HG02852 (cell line): ENCODE measurements around the gene CARD14.
A peak's percentile ranks its signal among the peaks of the same experiment; 100 is the strongest.
"Not testable (repeated sequence)": the region's sequence is repeated elsewhere in the genome, so short reads cannot be mapped to it uniquely, and the experiment has no call there.

Experiments used
- ATAC-seq: cut with Tn5 transposase; IDR thresholded peaks from one replicate; pipeline ENCODE4 v1.9.1; 2021; ENCODE audit warnings: mild to moderate bottlenecking, moderate library complexity; ENCODE audit not compliant: unreplicated experiment

CARD14 gene

DNA sequence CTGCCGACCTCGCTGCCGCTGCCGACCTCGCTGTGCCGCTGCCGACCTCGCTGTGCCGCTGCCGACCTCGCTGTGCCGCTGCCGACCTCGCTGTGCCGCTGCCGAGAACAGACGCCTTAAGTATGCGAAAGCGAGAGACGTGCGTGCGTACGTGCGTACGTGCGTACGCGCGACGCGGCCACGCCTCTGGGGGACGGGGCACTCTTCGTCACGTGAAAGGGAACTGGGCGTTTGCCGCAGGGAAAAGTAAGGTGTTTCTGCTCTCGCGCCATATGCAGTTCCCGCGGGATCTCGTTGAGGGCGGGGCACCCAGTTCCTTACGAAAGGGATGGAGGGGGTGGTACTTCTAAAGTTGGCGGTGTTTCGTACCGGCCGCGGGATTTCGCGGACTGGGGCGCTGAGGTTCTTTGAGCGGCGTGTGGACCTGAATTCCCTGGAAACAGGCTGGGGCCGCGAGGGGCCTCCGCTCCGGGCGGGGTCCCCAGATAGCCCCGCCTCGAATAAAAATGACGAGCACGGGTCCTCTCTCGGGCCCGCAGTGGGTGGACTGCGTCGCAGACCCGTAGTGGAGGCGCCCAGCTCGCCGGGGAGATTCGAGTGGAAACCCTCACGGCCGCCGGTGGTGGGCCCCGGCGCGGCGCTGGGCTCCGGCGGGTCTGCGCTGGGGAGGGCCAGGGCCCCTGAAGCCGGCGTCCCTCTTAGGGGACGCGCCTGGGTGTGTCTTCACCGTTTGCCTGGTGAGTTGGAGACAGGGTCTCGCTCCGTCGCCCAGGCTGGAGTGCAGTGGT lies 22.6 kb upstream of the CARD14 start, which contains the start of gene EIF4A3:
EIF4A3 (minus strand) TSS at position 94 of the 788 bp plus-strand sequence. CDS start 167 bp downstream, outside the sequence.
- peak; percentile 83 for ATAC-seq

GRCh38 chr17:80151333-80151732 lies 18.5 kb upstream of the CARD14 start:
- no peak for ATAC-seq

DNA sequence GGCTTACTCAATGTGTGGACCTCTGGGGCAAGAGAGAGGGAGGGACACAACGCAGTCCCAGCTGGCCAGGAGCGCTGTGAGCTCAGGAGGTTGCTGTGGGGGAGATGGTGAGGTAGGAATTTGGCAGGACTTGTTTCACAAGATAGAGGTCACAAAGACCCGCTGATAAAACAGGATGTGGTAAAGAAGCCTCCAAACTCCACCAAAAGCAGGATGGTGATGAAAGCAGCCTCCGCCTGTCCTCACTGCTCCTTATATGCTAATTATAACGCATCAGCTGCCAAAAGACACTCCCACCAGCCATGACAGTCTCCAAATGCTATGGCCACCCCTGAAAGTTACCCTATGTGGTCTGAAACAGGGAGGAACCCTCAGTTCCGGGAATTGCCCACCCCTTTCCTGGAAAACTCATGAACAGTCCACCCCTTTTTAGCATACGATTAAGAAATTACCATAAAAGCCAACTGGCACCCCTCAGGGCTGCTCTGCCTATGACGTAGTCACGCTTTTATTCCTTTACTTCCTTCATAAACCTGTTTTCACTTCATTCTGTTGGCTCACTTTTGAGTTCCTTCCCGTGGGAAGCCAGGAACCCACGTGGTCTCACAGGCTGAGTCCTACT lies 17.6 kb upstream of the CARD14 start:
- ATAC-seq, result no peak

DNA sequence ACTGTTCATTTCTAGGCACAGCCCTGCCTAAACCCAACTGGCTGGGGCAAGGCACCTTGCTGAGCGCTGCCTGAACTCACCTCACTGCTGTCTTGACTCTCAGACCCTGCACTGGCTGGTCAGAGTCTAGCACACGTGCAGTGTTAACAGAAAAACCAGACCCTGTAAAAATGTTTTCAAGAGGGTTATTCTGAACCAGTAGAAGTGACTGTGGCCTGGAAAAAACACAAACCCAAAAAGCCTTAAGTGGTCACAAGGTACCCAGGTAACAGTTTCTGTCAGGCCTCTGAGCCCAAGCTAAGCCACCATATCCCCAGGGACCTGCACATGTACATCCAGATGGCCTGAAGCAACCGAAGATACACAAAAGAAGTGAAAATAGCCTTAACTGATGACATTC lies 16.8 kb upstream of the CARD14 start:
- no peak for ATAC-seq

GRCh38 chr17:80154166-80154565 lies 15.7 kb upstream of the CARD14 start:
- no peak for ATAC-seq

GRCh38 chr17:80155600-80155999 lies 14.2 kb upstream of the CARD14 start:
- not testable (repeated sequence) for ATAC-seq

DNA sequence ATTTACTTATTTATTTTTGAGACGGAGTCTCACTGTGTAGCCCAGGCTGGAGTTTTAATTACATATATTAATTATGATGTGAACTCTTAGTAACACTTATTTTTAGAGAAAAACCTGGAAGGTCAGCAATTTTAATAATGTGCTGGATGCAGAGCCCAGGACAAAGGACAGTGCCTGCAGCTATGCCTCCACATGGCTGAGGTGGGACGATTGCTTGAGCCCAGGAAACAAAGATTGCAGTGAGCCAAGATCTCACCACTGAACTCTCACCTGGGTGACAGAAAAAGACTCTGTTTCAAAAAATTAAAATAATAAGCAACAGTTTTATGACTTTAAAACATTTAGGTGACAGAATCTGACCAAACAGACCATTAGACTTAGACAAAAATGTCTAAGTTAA lies 11.0 kb upstream of the CARD14 start:
- ATAC-seq, result no peak

DNA sequence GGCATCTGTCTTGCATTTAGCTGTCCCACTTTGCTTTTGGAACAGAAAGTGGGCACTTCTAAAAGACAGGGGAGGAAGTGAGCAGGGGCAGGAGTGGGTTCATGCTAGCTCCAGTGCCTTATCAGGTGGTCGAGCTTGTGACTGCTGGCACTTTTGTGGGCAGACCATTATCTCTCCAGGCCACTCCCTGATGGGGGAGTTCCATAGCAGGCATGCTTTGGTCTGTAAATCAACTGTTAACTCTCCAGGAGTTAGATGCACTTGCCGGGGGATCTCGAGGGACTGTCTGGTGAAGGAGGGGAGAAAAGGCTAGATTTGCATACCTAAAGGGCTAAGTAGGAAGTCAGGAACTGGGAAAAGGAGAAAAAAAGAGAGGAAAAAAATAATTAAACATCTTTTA lies 9.3 kb upstream of the CARD14 start:
- ATAC-seq, result no peak

DNA sequence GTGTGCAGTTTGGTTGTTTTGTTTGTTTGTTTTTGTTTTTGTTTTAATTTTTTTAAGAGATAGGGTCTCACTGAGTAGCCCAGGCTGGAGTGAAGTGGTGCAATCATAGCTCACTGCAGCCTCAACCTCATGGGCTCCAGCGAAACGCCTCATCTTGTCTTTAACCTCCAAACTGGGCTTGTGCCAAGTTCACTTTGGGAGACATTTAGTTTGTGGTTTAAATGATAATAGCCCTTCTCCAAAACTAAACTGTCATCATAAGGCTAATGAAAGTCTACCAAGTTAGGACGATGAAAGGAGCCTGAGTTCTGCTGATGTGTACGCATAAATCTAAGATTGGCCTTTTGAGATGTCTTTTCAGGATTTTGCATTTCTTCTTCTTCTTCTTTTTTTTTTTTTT lies 6.5 kb upstream of the CARD14 start:
- no peak for ATAC-seq

DNA sequence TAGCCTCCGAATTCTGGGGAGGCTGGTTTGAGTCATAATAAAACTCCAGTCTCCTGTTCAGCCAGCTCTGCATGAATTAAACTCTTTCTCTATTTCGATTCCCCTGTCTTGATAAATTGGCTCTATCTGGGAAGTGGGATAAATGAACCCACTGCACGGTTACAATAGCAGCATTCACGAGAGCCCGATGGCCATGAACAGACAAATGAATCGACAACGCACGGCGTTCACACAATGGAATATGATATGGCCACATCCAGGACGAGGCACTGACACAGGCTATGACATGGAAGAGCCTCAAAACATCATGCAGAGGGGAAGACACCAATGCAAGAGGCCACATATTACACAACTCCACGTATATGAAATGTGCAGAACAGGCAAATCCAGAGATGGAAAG lies 5.6 kb upstream of the CARD14 start:
- ATAC-seq, result no peak

DNA sequence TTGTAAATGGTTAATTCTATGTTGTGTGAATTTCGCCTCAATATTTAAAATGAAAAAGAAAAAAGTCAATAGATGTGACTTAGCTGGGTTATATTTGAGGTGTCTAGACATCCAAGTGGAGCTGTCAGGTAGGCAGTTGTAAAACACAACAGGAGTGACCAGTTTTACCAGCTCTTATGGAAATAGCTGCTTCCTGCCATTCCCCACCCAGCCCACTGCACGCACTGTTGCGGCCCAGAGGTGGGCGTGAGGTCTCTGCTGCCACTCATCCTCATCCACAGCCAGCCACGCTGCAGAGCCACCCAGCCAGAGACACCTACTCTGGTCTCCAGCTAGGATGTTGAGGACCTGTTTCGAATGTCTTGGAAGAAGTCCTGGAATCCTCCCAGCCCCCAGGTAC lies 3.4 kb upstream of the CARD14 start:
- ATAC-seq, result no peak

- no peak for ATAC-seq
Observed at GRCh38 chr17:80168371-80168770, 1.5 kb upstream of the CARD14 start.

DNA sequence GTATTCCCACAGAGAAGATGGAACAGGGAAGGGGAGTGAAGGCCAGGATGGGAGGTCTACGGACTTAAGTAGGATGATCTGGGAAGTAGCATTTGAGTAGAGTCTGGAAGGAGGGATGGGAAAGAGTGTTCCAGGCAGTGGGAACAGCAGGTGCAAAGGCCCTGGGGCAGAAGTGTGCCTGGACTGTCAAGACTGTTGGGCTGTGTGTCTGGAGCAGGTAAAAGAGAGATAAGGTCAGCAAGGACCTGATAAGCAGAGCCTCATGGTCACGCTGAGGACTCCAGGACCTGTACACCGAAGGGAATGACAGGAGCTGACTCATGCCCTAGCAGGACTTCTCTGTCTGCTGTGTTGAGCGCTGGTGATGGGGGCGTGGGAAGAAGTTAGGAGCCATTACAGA lies 723 bp upstream of the CARD14 start:
- no peak for ATAC-seq

- no peak for ATAC-seq
Observed at GRCh38 chr17:80171681-80172080, 1.9 kb downstream of the CARD14 start.

DNA sequence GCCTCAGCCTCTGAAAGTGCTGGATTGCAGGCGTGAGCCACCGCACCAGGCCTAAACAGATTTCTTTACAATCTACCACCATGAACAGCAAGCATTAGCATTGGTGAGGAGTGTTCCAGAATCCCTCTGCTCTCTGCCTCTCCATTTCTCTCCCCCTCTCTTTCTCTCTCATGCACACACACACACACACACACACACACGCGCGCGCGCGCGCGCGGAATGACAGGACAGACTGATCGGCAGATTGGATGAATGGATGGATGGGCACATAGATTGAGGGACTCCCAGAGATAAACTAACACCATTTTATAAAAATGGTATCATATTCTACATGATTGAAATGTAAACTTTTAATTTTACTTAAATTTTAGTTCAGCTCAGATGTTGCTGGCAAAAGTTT lies 3.3 kb downstream of the CARD14 start:
- no peak for ATAC-seq

DNA sequence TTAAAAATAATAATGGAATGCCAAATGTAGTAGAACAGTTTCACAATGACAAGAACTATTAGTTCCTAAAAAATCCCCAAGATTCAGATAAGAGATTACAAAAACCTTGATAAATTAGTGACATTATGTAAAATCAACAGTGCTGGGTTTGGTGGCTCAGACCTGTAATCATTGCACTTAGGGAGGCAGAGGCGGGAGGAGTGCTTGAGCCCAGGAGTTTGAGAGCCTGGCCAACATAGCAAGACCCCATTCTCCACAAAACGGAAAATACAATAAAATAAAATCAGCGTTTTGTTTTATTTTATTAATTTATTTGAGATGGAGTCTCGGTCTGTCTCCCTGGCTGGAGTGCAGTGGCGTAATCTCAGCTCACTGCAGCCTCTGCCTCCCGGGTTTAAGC lies 4.1 kb downstream of the CARD14 start:
- ATAC-seq, result no peak

- no peak for ATAC-seq
Observed at GRCh38 chr17:80176757-80177156, 6.9 kb downstream of the CARD14 start.

DNA sequence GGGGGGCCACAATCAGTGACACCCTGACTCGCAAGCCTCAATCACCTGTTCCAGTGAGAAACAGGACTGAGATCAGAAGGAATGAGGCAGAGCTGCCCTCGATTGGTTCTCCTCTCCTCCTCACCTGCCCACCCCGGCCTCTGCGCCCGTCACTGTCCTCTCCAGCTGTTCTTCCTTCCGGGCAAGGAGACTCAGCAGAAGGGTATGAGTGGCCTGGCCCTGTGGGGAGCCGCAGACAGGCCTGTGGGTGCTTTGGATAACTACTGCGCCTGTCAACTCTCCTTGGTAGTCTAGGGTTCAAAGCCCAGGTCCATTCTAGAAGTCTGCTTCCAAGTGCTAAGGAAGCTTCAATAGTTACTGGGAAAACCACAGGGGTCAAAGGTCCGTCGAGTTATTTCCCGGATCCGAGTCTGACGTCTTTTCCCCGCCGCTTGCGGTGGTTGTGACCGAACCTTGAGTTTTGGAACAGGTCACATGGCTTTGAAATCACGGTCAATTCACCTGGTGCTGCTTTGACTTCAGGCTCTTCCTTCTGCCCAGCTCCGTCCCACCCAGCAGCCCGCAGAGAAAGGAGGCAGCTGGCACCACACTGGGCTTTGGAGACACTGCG lies 8.3 kb downstream of the CARD14 start:
- ATAC-seq, result no peak

DNA sequence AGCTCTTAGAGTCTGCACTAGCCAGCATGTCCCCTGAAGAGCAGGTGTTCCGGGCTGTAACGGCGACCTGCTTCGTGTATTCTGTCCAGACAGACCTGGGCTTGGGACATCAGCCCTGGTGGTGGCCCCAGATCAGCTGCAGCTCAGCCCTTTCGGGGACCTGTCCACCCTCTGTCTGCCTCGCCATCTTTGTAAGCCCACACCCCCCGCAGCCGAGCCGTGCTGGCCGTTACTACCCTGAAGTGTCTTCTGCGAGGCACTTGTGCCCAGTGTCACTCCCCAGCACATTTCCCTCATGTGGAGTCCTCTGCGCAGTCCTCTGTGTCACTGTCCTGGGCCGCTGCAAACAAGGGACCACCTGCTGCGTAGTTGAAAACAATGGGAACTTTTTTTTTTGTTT lies 10.4 kb downstream of the CARD14 start:
- ATAC-seq, result no peak

DNA sequence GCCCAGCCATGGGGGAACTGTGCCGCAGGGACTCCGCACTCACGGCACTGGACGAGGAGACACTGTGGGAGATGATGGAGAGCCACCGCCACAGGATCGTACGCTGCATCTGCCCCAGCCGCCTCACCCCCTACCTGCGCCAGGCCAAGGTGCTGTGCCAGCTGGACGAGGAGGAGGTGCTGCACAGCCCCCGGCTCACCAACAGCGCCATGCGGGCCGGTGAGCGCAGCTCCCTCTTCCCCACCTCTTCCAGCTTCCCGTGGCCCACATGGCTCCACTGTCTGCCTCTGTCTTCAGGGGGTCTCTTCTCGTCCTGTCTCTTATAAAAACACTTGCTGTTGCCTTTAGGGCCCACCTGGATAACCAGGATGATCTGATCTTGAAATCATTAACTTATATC lies 11.6 kb downstream of the CARD14 start:
- no peak for ATAC-seq

- ATAC-seq, result no peak
Observed at GRCh38 chr17:80182118-80182844, 12.5 kb downstream of the CARD14 start.

GRCh38 chr17:80182845-80183223 lies 13.0 kb downstream of the CARD14 start:
- no peak for ATAC-seq
